Activated T-helper 2 cell treated with anti-CD3 and anti-CD28 coated beads, Interferon-gamma antibody, Interleukin-2, Interleukin-4, amounts not matched to agents 10 μg/mL and 5 μg/mL and 100 μg/mL, durations not matched to agents 14 hours and 24 hours and 36 hours (primary cell): ENCODE measurements around the gene FAM118B. TPM values are rescaled to one million over a fixed set of nuclear protein-coding genes. Genes with fewer than 3 reads are reported as not detected.
"Not testable (repeated sequence)": the region's sequence is repeated elsewhere in the genome, so short reads cannot be mapped to it uniquely, and the experiment has no call there.

Experiments
- DNase-seq: peaks from one replicate; pipeline ENCODE4 v3.0.0; 2021; ENCODE audit warnings: low spot score
- H3K27ac Mint-ChIP-seq: one replicate; pipeline ENCODE4 v1.8.0; 2021; ENCODE audit warnings: mixed read lengths
- H3K27me3 Mint-ChIP-seq: one replicate; pipeline ENCODE4 v1.8.0; 2021; ENCODE audit warnings: low read depth, mixed read lengths
- H3K36me3 Mint-ChIP-seq: one replicate; pipeline ENCODE4 v1.8.0; 2021; ENCODE audit warnings: low read depth, mixed read lengths
- H3K4me1 Mint-ChIP-seq: one replicate; pipeline ENCODE4 v1.8.0; 2021; ENCODE audit warnings: low read depth, mixed read lengths
- H3K4me3 Mint-ChIP-seq: one replicate; pipeline ENCODE4 v1.8.0; 2021; ENCODE audit warnings: low read depth, mild to moderate bottlenecking, moderate library complexity, mixed read lengths
- H3K9me3 Mint-ChIP-seq: one replicate; pipeline ENCODE4 v1.8.0; 2021; ENCODE audit warnings: mixed read lengths
- intact Hi-C: fragments of 100-400 bp; cut with micrococcal nuclease; formaldehyde crosslinking; loops from one replicate; pipeline ENCODE4 v1.15.1; 2023
- total RNA-seq: library from RNA; stranded (reverse); gene quantifications from 2 replicates; pipeline ENCODE4 v1.2.3, GENCODE V29; 2022

The FAM118B gene
- total RNA-seq, 1 donor from 2014 or later = 11.6 TPM

DNA sequence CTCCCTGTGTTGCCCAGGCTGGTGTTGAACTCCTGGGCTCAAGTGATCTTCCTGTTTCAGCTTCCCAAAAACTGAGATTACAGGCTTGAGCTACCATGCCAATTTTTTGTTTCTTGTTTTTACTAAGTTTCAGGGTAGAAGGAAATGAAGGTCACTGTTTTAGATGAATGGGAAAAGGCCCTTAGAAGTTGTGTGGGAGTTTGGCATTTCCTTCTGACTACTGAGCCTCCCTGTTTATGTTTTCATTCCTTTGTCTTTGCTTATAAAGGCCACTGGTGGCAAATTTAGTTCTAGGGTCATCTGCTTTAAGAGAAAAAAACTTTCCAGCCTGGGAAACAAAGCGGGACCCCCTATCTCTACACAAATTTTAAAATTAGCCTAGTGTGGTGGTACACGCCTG is 35.1 kb downstream of the FAM118B start:
- no peaks in the 10 kb centered on the region for H3K27me3 Mint-ChIP-seq
- DNase-seq = no peak
- H3K36me3 Mint-ChIP-seq = peaks cover 8% of the 10 kb centered on the region
- H3K27ac Mint-ChIP-seq = no peak overlapping the region
- intact Hi-C loops = no loop called here
- no peaks in the 10 kb centered on the region for H3K4me1 Mint-ChIP-seq
- no peak overlapping the region for H3K4me3 Mint-ChIP-seq
- H3K9me3 Mint-ChIP-seq = no peaks in the 10 kb centered on the region

DNA sequence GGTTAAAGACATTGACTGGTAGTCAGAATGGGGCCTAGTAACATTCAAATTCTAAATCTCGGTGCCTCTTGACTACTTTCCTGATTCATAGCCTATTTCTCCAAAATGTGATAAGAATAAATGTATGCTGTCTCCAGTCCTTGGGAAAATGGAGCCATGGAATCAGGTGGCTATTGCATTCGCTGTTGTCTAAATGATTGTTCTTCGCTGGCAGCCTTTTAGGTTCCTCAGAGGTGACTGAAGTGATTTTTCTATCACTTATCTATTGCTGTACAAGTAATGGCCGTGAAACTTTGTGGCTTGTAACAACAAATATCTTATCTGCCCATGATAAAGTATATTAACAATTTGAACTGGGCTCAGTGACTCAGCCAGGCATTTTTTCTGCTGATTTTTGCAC is 41.7 kb downstream of the FAM118B start:
- Mint-ChIP-seq H3K4me3 (no peak overlapping the region), H3K27me3 (no peaks in the 10 kb centered on the region), H3K9me3 (no peaks in the 10 kb centered on the region), H3K36me3 (peaks cover 19% of the 10 kb centered on the region), H3K27ac (no peak overlapping the region), H3K4me1 (no peaks in the 10 kb centered on the region)
- intact Hi-C loops = no loop called here
- DNase-seq = no peak

DNA sequence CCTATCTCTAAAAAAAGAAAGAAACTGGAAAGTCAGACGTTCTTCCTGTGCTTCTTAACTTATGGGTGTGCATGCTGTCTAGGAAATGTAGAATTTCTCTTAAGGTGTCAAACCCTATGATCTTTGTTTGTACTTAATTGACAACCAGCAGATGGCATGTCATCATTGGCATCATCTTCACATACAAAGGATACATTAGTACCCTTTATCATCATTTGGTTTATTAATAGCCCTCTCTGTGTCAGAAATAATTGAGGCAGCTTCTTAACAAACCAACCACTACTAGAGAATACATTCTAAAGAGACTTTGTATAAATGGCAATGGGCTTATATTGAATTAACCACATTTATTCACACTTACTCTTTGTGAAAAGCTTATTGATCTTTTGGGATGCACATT is 43.2 kb downstream of the FAM118B start:
- Mint-ChIP-seq H3K27me3 (no peaks in the 10 kb centered on the region), H3K27ac (no peak overlapping the region), H3K9me3 (no peaks in the 10 kb centered on the region), H3K4me1 (no peaks in the 10 kb centered on the region), H3K36me3 (peaks cover 16% of the 10 kb centered on the region), H3K4me3 (no peak overlapping the region)
- intact Hi-C loops = no loop called here
- no peak for DNase-seq

DNA sequence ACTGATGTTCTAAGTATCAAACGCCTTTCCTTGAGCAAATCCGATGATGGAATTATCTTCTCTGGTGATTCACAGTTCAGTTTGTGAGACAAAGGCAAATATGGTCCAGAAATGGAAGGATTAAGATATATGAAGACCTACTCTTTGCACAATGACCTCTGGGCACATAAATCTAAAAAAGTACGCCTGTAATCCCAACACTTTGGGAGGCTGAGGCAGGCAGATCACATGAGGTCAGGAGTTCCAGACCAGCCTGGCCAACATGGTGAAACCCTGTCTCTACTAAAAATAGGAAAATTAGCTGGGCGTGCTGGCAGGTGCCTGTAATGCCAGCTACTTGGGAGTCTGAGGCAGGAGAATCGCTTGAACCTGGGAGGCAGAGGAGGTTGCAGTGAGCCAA is 43.9 kb downstream of the FAM118B start:
- H3K36me3 Mint-ChIP-seq = peaks cover 19% of the 10 kb centered on the region
- H3K9me3 Mint-ChIP-seq, H3K27me3 Mint-ChIP-seq, DNase-seq, H3K27ac Mint-ChIP-seq, intact Hi-C loops, H3K4me1 Mint-ChIP-seq, H3K4me3 Mint-ChIP-seq: not testable (repeated sequence)

DNA sequence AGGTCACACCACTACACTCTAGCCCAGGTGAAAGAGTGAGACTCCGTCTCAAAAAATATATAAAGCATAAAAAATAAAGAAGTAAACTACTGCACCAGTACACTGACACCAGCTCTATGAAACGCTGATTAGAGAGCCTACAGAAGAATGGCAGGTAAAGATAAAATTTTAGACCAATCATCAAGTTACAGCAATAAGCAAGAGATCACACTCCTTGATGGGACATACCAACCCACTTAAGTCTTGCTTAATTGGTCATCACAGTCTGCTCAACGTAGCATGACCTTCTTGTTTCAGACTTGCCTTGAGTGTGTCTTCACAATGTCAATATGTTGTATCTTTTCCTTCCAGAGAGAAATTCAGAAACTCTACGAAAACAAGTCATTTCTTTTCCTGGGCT is 44.6 kb downstream of the FAM118B start:
- no peak overlapping the region for H3K4me3 Mint-ChIP-seq
- DNase-seq = no peak
- H3K27ac Mint-ChIP-seq = no peak overlapping the region
- no peaks in the 10 kb centered on the region for H3K27me3 Mint-ChIP-seq
- H3K9me3 Mint-ChIP-seq = no peaks in the 10 kb centered on the region
- no peaks in the 10 kb centered on the region for H3K4me1 Mint-ChIP-seq
- intact Hi-C loops = no loop called here
- peaks cover 27% of the 10 kb centered on the region for H3K36me3 Mint-ChIP-seq

DNA sequence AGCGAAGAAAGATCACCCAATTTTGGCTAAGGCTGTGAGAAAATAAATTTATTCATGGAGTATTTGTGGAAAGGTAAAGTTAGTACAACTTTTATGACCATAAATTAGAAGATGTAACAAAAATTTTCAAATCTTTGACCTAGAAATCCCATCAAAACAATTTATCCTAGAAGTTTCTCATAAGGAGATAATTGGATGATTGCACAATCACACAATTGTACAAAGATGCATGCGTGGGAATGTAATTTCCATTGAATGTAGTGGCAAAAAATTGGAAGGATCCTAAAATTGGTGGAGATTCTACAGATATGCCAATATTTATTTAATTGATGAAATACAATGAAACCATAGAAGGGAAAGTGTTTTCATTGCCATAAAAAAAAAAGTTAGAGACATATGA is 45.6 kb downstream of the FAM118B start:
- Mint-ChIP-seq H3K9me3 (no peaks in the 10 kb centered on the region), H3K4me1 (no peaks in the 10 kb centered on the region), H3K27me3 (no peaks in the 10 kb centered on the region), H3K4me3 (no peak overlapping the region), H3K27ac (no peak overlapping the region), H3K36me3 (peaks cover 33% of the 10 kb centered on the region)
- DNase-seq = no peak
- intact Hi-C loops = no loop called here

DNA sequence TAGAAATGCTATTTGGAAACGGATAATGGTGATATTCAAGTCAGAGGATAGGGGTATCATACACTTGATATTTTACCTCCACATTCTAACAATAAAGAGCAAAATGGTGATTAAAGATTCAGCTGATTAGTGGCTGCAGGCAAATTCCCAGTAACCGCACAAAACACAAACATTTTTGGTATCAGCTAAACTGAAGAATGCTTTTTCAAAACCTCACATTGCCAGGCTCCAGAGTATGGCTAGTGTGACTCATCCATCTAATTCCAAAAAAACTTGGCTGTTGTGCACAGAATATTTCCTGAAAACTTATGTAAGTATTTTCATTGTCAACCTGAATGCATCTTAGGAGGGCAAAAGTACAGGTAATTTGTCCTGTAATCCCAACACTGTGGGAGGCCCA is 46.2 kb downstream of the FAM118B start:
- no peaks in the 10 kb centered on the region for H3K27me3 Mint-ChIP-seq
- no peak overlapping the region for H3K4me3 Mint-ChIP-seq
- no peaks in the 10 kb centered on the region for H3K9me3 Mint-ChIP-seq
- DNase-seq = no peak
- intact Hi-C loops = no loop called here
- H3K27ac Mint-ChIP-seq = no peak overlapping the region
- H3K4me1 Mint-ChIP-seq = no peaks in the 10 kb centered on the region
- H3K36me3 Mint-ChIP-seq = peaks cover 39% of the 10 kb centered on the region

DNA sequence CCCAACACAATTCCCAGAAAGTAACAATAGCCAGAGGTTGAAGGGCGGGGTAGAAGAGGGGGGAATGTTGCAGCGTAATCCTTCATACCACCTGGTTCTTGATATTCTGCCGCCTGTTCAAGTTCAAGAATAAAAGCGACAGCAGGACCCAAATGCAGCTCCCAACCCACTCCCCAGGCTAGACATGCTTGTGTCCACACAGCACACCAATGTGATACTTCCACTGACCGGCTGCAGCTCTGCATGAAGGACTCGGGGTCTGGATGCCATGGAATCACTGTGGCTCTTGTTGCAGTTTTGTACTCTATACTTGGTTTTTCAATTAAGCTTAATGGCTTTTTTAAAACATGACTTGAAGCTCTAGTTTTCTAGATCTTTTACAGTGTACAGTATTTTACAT is 50.6 kb downstream of the FAM118B start:
- Mint-ChIP-seq H3K27ac (no peak overlapping the region), H3K4me3 (no peak overlapping the region), H3K9me3 (no peaks in the 10 kb centered on the region), H3K4me1 (peaks cover 9% of the 10 kb centered on the region), H3K36me3 (peaks cover 67% of the 10 kb centered on the region), H3K27me3 (no peaks in the 10 kb centered on the region)
- no peak for DNase-seq
- intact Hi-C loops = no loop called here

DNA sequence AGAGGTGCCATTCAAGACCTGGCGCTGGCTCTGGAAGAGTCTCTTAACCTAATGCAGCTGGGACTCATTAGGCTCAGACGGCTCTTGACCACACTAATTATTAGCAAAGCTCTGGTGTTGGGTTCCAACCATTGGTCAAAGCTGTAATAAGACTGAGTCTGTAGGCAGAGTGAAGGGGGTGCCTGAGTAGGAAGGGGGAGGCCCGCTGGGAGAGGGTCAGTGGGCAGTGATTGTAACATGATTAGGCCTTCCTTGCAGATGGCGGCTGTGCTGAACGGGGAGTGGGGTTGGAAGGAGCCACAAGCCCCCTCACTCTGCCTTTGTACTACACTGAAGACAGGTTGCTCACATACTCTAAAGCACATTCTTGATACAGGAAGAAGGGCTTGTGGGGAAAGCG is 51.9 kb downstream of the FAM118B start:
- no peaks in the 10 kb centered on the region for H3K9me3 Mint-ChIP-seq
- H3K27me3 Mint-ChIP-seq = no peaks in the 10 kb centered on the region
- no peak overlapping the region for H3K27ac Mint-ChIP-seq
- no peak overlapping the region for H3K4me3 Mint-ChIP-seq
- H3K36me3 Mint-ChIP-seq = peaks cover 74% of the 10 kb centered on the region
- H3K4me1 Mint-ChIP-seq = peaks cover 15% of the 10 kb centered on the region
- intact Hi-C loops = no loop called here
- no peak for DNase-seq

DNA sequence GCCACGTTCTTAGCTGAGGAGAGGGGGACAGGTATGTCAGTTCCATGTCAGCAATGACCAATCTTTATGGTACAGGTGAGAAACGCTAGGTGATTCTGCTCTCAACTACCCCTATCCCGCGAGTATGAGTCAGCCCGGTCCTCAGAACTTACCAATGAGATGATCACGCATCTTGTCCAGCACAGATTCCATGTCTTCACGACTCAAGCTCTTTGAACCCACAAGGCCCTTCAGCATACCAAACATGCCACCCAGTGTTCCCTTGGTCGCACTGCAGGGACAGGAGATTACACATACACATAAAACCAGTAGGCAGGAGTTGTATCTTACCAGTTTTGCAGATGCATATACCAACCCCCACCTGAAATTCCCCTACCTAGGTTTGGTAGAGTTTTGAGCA is 54.2 kb downstream of the FAM118B start:
- DNase-seq = no peak
- H3K36me3 Mint-ChIP-seq = peaks cover 68% of the 10 kb centered on the region
- H3K4me3 Mint-ChIP-seq = no peak overlapping the region
- H3K27me3 Mint-ChIP-seq = no peaks in the 10 kb centered on the region
- no peak overlapping the region for H3K27ac Mint-ChIP-seq
- peaks cover 28% of the 10 kb centered on the region for H3K4me1 Mint-ChIP-seq
- intact Hi-C loops = loop anchor here (5.0 kb wide), 1 partner anchor 364 kb away; the partner anchor contains the start of genes DDX25 and PUS3
- H3K9me3 Mint-ChIP-seq = no peaks in the 10 kb centered on the region

DNA sequence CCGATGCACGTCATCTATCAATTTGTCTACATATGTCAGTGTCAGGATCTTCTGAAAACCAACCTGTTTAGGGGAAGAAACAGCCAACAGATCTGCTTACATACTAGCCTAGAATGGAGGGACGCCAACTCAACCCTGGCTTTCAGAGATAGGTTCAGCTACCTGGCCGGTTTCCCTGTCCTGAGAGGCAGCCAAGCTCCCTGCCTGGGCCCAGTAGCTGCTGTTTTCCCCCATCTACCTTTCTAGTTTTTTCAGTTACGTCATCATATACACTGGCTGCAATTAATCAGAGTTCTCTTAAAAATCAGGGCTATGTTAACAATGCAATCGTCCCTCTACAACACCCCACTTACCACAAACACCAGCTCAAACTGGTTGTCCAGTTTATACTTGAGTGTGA is 56.1 kb downstream of the FAM118B start:
- H3K27ac Mint-ChIP-seq = peak overlapping the region; percentile 97
- peaks cover 28% of the 10 kb centered on the region for H3K4me1 Mint-ChIP-seq
- no peaks in the 10 kb centered on the region for H3K9me3 Mint-ChIP-seq
- intact Hi-C loops = loop anchor here (2.0 to 5.0 kb wide), 2 partner anchors 205 to 365 kb away; partner anchors contain the start of genes CDON, DDX25 and PUS3
- no peaks in the 10 kb centered on the region for H3K27me3 Mint-ChIP-seq
- H3K4me3 Mint-ChIP-seq = peak overlapping the region; percentile 94
- no peak for DNase-seq
- peaks cover 57% of the 10 kb centered on the region for H3K36me3 Mint-ChIP-seq

DNA sequence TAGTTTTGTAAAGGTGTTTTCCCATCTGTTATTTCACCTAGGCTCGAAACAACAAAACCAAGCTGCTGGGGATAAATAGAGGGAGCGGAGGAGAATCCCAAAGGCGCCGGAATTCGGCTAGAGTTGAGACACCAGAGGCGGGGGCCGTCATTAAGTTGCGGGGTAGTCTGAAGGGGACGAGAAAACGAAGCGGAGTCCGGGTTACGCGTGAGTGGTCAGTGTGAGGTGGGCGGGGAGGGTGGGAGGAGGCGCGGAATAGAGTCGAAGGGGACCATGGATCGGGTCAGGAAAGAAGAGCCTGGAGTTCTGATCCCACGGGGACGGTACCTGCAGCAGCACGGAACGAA is 56.8 kb downstream of the FAM118B start:
- H3K9me3 Mint-ChIP-seq = no peaks in the 10 kb centered on the region
- peaks cover 57% of the 10 kb centered on the region for H3K36me3 Mint-ChIP-seq
- peaks cover 28% of the 10 kb centered on the region for H3K4me1 Mint-ChIP-seq
- no peak for DNase-seq
- H3K27me3 Mint-ChIP-seq = no peaks in the 10 kb centered on the region
- peak overlapping the region; percentile 97 for H3K27ac Mint-ChIP-seq
- H3K4me3 Mint-ChIP-seq = peak overlapping the region; percentile 94
- intact Hi-C loops = loop anchor here (2.0 to 5.0 kb wide), 2 partner anchors 206 to 366 kb away; partner anchors contain the start of genes CDON, DDX25 and PUS3

DNA sequence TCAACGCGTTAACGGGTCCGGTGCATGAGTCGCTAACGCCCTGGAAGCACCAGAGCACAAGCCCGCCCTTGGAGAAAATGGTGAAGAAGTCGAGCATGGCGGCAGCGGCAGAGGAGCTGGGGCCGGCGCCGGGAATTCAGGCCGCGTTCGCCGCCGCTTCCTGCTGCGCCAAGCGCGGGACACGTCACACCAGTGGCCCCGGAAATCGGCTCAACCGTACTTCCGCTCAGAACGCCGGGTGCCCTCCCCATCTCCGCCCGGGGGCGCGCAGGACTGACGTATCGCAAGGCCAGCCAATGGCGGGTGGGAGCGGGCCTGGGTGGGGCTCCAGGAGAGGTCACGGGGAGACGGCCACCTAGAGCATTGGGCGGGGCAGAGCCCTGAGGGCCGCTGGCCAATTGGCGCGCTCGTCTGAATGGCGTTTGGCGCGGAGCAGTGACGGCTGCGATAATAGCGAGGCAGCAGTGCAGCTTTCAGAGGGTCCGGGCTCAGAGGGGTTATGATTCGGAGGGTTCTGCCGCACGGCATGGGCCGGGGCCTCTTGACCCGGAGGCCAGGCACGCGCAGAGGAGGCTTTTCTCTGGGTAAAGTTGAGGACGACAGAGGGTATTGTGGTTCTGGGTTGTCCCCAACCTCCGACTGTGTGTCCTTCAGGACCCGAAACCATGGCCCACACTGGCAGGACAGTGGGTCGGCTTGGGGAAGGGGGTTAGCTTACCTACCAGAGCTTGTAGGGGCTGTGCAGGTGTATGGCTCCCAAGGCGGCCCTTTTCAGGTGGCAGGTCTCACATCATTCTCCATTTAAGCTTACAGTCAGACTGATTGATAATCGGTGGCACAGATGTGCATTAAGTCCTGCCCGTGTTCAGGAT is 57.4 kb downstream of the FAM118B start, which contains the start of the genes FOXRED1 and SRPRA:
Gene FOXRED1 (plus strand): TSS at position 447 of the 872 bp plus-strand sequence. CDS start 53 bp downstream, at position 500.
Gene SRPRA (minus strand): TSS at position 188 of the 872 bp plus-strand sequence. CDS start 91 bp downstream, at position 97.
- intact Hi-C loops = loop anchor here (1.0 to 5.0 kb wide), 6 partner anchors 14 to 367 kb away; partner anchors contain the start of genes CDON, DCPS, DDX25 and FAM118B
- Mint-ChIP-seq H3K9me3 (no peaks in the 10 kb centered on the region), H3K36me3 (peaks cover 57% of the 10 kb centered on the region), H3K4me1 (peaks cover 28% of the 10 kb centered on the region), H3K27ac (peak within 1 kb of the TSS; percentile 97), H3K27me3 (no peaks in the 10 kb centered on the region), H3K4me3 (peak within 1 kb of the TSS; percentile 94)
- peak; percentile 100 for DNase-seq
